Renal cortex interstitium (tissue), 11 donors: ENCODE measurements around the gene MAGI2. TPM values are rescaled to one million over a fixed set of nuclear protein-coding genes. Genes with fewer than 3 reads are reported as not detected.

Source experiments
- DNase-seq, 11 donors: peaks; one replicate each; pipeline ENCODE4 v3.0.0-alpha.2; 2013; ENCODE audit warnings: low read depth in 9 of 11, low spot score in 4 of 11; ENCODE audit errors: extremely low read depth in 1 of 11
- polyA plus RNA-seq, 3 donors: library from polyadenylated mRNA; unstranded; fragments of 120-200 nt; gene quantifications; one replicate each; pipeline ENCODE4 v1.2.1, GENCODE V29; 2013; ENCODE audit not compliant: insufficient read length in 3 of 3

The MAGI2 gene
- polyA plus RNA-seq, 3 donors, result 32.0 to 34.5 (median 33.9) TPM

DNA sequence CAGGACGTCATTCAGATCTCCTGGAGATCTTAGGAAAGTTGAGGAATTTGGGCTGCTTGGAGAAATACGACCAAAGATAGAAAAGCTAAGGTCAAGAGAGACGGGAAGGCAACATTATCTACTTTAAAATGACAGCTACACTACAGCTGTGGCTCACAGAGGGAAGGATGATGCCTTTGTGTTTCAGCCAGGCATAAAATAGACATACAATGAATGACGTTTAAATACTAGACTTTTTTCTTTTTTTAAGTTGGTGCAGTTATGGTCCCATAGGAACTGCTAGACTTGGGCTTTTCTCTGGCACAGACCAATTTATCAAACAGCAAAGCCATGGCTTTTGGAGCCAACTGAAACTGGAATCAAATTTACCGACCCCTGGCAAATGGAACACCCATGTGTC lies 164.8 kb downstream of the MAGI2 start:
- DNase-seq, result no peak

- no peak for DNase-seq
Observed at GRCh38 chr7:79287981-79288380, 165.5 kb downstream of the MAGI2 start.

- DNase-seq, result no peak
Observed at GRCh38 chr7:79286181-79286580, 167.3 kb downstream of the MAGI2 start.

DNA sequence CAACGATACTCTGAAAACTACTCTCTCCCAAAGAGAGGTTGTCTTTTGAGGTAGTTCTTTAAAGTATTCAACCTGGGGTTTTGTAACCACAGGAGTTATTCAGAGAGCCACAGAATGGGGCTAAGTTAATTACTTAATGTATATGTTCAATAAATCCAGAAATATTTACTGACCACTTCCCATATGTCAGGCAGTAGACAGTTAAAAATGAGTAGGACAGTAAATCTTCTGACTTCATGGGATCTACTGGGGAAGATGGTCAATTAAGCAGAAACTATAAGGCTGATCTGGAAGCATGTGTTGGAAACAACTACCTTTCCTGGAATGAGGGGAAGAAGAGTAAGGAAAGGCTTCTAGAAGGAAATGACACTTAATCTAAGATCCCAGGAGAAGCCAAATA lies 167.7 kb downstream of the MAGI2 start:
- DNase-seq, result no peak

DNA sequence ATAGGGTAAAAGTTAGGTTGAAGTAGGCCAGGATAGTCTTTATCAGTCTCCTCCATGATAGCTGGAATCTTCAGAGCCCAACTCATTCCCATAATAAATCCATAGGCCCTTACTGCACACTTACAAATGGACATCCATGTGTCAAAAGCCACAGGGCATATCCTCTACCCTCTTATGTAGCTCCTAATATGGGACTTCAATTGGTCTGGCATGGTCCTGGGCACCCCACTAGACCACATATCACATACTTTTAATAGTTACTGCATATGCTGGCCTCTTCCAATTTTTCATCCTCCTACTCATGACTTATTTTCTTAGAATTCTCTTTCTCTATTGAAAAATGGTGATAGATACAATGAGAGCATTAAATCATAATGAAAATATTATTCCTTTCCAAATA lies 169.3 kb downstream of the MAGI2 start:
- DNase-seq, result no peak

DNA sequence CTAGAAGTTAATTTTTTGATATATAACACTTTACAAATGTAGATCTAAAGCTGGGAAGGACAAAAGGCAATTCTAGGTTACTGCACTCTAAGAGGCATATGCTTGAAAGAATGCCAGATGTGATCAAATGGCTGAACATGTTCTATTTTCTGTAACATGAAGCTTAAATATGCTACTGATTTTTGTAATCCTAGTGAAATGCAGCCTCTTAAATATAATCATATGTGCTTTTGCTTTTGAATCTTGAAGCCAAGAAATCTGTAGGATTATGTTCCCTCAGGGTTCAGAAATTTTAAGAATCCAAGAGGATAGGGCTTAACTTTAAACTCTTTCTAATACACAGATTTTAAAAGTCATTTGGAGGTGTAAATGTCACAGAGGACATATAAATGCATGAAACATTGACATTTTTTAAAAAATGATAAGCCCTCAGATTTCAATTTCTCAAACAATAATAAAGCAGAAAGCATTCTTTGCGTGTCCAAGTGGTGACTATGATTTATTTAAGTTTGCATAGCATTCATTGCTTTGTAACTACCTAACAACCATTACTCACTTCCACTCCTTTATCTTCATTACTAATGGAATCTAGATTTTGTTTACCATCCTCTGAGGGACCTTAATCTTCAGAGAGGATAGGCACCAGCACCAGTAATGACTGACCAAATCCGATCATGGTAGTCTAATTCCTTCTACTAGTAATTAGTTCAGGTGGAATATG lies 170.4 kb downstream of the MAGI2 start:
- no peak for DNase-seq

DNA sequence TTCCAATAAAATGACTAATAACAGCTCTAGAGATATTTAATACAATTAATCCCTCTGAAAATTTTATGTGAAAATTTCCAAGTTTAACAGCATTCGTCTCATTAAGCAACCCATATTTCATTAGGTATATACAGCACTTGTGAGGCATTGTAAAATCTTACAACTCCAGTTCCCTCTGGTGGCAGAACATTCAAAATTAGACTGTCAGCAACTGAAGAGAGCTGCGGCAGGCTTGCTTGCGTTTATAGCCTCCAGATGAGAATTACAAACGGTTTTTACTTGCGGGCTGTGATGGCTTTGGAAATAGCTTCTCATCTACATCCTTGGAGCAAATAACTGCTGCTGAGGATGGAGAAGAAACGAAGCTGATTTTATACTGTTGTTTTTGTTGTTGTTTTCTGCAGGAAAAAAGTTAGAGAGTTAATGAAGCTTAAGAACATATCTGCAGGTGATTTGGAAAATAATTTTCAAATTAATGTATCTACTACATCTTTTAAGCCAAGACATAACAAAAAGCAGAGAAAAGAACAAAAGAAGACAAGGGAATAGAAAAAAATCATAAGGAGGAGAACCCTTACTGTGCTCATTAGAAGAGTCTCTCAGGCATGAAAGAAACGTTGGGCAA lies 171.3 kb downstream of the MAGI2 start:
- DNase-seq, result peak in 6 of 11 donors; percentile 22 to 57 (median 30)

- DNase-seq, result no peak
Observed at GRCh38 chr7:79281426-79281825, 172.0 kb downstream of the MAGI2 start.

GRCh38 chr7:79272938-79273337 lies 180.5 kb downstream of the MAGI2 start:
- no peak for DNase-seq

DNA sequence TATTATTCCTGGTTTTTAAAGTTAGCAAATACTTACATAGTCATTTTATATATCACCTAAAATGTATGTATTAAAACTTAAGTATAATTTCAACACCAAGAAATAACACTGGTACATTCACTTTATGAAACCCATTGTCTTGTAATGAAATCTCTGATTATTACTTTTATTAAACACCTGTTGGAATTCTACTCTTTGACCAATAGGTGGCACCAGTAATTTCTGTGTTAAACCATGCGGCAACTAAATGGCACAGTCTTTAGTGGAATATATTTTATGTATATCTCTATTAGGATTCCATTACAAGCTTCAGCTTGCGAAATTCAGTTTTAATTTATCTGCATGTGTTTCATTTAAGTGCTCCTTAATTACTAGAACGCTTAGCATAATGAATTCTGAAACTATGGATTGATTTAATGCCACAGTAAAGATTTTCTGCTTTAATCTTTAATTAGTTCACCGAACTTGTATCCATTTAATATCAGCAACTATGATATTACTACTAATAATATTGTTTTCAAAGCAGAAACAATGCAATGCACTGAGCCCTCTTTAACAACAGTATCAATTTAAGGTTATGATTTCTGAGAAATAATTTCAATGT lies 181.3 kb downstream of the MAGI2 start:
- peak in 3 of 11 donors; percentile 13 to 36 (median 18) for DNase-seq

- no peak for DNase-seq
Observed at GRCh38 chr7:79268730-79269129, 184.7 kb downstream of the MAGI2 start.

DNA sequence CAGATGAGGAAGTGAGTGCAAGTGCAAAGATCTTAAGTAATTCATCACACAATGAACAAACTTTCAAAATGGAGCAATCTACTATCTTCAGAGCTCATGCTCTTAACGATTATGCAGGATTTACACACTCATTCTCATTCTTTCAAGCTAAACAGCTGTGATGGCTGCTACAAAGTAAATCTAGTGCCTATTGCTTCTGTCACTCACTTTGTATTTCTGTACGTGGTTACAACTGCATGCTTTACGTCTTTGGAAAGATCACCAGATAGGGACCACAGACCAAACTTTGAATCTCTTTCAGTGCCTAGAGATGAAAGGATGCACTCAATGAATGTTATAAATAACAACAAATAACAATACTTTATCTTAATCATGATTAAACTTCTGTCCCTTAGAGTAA lies 194.6 kb downstream of the MAGI2 start:
- DNase-seq, result no peak

DNA sequence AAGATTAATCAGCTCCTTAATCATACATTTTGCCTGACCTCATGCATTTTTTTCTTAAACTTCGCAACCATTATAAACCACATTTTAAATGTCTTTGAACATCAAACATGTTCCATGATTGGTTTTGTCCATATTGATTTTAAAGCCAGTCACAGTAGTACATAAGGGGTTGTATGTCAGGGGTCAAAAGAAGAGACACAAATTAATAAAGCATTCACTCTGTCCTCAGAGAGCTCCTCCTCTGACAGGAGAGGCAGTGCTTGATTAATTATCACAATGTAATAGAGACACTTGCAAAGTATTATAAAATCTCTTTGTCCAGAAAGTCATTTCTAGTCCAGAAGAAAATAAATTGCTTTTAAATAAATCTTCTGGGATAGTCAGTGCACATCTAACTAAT lies 195.5 kb downstream of the MAGI2 start:
- no peak for DNase-seq

DNA sequence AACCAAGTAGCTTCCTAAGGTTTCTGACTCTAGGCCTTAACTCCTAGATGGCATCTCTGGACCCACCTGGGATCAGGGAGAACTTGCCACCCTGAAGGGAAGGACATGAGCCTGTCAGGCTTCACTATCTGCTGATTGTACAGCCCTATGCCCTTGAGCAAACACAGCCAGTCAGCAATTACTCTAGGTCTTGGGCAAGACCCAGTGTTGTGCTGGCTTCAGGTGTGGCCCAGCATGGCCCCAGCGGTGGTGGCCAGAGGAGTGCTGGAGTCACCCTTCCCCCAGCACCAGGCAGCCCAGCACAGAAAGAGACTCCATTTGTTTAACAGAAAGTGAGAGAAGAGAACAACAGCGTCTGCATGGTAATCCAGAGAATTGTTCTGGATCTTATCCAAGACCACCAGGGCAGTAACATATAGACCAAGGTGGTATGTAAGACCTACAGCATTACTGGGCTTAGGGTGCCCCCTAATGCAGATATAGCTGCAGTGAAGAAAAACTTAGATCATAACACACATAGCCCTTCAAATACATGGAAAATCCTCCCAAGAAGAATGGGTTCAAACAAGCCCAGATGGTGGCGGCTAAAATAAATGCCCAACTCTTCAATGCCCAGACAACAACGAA lies 207.7 kb downstream of the MAGI2 start:
- DNase-seq, result no peak

DNA sequence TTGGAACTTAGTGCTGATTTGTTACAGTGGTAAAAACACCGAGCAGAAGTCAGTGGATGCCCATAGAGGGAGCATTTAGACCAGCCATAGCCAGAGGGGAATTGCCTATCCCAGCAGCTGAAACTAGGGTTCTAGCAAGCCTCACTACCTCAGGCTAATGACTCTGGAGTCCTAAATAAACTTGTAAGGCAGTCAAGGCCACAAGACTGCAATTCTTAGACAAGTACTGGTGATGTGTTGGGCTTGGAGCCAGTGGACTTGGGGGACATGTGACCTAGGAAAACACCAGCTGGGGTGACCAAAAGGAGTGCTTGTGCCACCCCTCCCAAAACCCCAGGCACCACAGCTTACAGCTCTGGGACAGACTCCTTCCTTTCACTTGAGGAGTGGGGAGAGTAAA lies 209.0 kb downstream of the MAGI2 start:
- no peak for DNase-seq

DNA sequence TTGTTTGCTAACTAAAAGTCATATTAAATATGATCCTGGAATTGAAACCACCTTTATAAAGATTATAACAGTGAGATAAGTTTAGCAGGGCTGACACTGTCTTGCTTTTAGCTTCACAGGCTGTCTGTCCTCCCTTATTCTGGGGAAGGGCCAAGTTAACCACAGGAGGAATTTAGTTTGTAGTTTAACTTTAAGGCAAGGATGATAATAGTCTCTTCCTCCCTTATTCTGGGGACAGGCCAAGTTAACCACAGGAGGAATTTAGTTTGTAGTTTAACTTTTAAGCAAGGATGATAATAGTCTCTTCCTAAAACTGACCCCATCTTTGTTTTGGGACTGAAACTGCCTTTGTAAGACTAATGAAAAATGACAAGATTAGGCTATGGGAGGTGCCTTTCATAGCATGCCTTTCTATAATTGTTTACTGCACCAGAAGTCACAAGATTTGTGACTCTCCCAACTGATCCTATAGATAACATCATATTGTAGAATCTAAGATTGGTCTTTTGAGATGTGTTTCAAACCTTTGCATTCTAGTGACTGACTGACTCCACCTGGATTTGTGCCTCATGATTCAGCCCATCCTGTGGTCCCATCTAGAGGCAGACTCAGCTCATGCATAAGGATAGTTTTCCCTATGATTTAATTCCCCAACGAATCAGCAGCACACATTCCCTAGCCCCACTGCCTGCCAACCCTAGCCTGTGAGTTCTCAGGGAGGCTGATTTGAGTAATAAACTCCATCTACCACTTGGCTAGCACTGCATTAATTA lies 212.0 kb downstream of the MAGI2 start:
- DNase-seq, result peak in 2 of 11 donors; percentile 4 to 14

DNA sequence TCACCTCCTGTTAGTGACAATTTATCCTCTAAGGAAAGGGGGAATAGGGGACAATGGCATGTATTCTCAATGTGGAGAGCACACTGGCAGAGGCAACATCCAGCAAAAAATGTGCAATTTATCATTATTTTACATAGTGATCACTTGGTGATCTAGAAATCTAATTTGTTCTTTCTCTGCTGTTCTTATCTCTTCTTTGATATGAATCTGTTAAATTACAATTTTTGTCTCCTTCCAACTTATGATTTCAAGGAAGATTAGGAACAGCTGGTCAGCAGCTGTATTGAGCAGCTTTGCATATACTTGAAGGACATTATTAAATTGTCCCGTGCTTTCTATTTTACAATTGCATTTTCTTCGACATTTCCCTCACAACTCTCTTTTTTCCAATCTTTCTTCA lies 213.1 kb downstream of the MAGI2 start:
- DNase-seq, result no peak

- DNase-seq, result no peak
Observed at GRCh38 chr7:79236352-79237028, 217.0 kb downstream of the MAGI2 start.

DNA sequence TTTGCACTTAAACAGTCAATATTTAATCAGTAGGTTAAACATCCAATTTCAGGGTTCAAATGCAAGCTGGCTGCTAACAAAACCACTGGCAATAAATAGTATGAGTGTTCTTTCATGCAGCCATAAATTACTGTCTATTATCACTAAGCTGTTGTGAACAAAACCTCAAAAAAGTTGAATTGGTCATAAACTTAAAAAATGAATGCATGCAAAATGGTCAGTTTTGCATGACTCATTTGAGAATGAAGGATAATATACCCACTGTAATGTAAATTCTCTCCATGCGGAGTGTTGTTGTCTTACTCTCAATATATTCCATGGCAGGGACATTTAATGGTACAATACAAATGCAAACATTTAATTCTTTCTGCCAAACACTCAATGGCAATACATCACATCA lies 226.4 kb downstream of the MAGI2 start:
- no peak for DNase-seq
